K562 (cell line): Measurements from ENCODE around the gene AFF3. TPM values are rescaled to one million over a fixed set of nuclear protein-coding genes. Genes with fewer than 3 reads are reported as not detected.
A peak's percentile ranks its signal among the peaks of the same experiment; 100 is the strongest.

Experiments used
- ATAC-seq: fragments of 200-7000 bp; cut with Tn5 transposase; 3 replicates; pipeline ENCODE4 v1.9.1; 2020; ENCODE audit warnings: moderate library complexity
- BruUV-seq: library from RNA; stranded (reverse); fragments of 400-500 nt; replicated peaks from 2 replicates; lab custom pipeline; 2021; lab: Mats Ljungman, UMichigan
- CTCF ChIA-PET: fragments of 300-600 bp; formaldehyde crosslinking; extraction: SDS; loops from one replicate; lab custom pipeline; 2021; ENCODE audit warnings: low intra/inter-chr PET ratio; lab: Yijun Ruan, JAX
- POLR2A ChIA-PET: fragments of 300-600, 350-650 bp; sonication (Branson Sonifier 250); formaldehyde crosslinking; extraction: SDS; loops from one replicate; lab custom pipeline; 2021; ENCODE audit warnings: antibody characterized with exemption, inconsistent platforms; lab: Yijun Ruan, JAX
- DNase-seq, 4 experiments: peaks; one replicate each; pipeline versions ENCODE4 v3.0.0 to v3.0.0-alpha.2; 2011 to 2018; ENCODE audit warnings: low spot score in 3 of 4, mixed read lengths in 3 of 4; ENCODE audit errors: extremely low read depth in 1 of 4
- FAIRE-seq: peaks from 2 replicates; lab custom pipeline; 2011; peaks lifted over from hg19 to GRCh38; lab: Jason Lieb, UNC
- H2AFZ ChIP-seq: 2 replicates; pipeline ENCODE4 v1.6.0; 2011; ENCODE audit warnings: low read depth, low read length, control low read depth, inconsistent platforms
- H3K27ac ChIP-seq: fragments of 200-600 bp; 3 replicates; pipeline ENCODE4 v1.8.0; 2011; ENCODE audit warnings: low read depth, mild to moderate bottlenecking, control low read depth, inconsistent platforms, low read length, moderate library complexity, mixed read lengths; ENCODE audit errors: extremely low read depth
- H3K27me3 ChIP-seq, 2 experiments: fragments of 300-600 bp in 1 of 2; 2 replicates in 1 of 2; 3 replicates in 1 of 2; pipeline versions ENCODE4 v1.6.0 to v1.8.0; 2011; ENCODE audit warnings: inconsistent platforms in 2 of 2, low read length in 2 of 2, mild to moderate bottlenecking in 1 of 2, mixed read lengths in 1 of 2, moderate library complexity in 1 of 2; ENCODE audit not compliant: control insufficient read depth in 2 of 2, insufficient read depth in 2 of 2
- H3K36me3 ChIP-seq: fragments of 300-600 bp; 3 replicates; pipeline ENCODE4 v1.8.0; 2011; ENCODE audit warnings: mild to moderate bottlenecking, low read length, inconsistent platforms; ENCODE audit not compliant: control insufficient read depth, insufficient read depth
- H3K4me1 ChIP-seq, 2 experiments: fragments of 200-600 bp in 1 of 2; replicated peaks in 1 of 2; 2 replicates in 1 of 2; 3 replicates in 1 of 2; pipeline versions ENCODE4 v1.5.1 to v1.8.0; 2011; ENCODE audit warnings: inconsistent platforms in 2 of 2, low read length in 2 of 2, mild to moderate bottlenecking in 1 of 2, mixed read lengths in 1 of 2, moderate library complexity in 1 of 2; ENCODE audit not compliant: control insufficient read depth in 2 of 2, insufficient read depth in 2 of 2
- H3K4me2 ChIP-seq: 2 replicates; pipeline ENCODE4 v1.6.1; 2011; ENCODE audit warnings: low read length, control low read depth, inconsistent platforms, mixed read lengths; ENCODE audit not compliant: insufficient read depth
- H3K4me3 ChIP-seq: fragments of 200-600 bp; sonication (generic), shearing (Covaris generic); 2 replicates; pipeline ENCODE4 v1.5.1; 2016; ENCODE audit warnings: control low read depth, inconsistent platforms
- H3K79me2 ChIP-seq: fragments of 200-600 bp; 3 replicates; pipeline ENCODE4 v1.8.0; 2011; ENCODE audit warnings: low read length, inconsistent platforms; ENCODE audit not compliant: control insufficient read depth, insufficient read depth
- H3K9ac ChIP-seq, 2 experiments: 2 replicates each; pipeline versions ENCODE4 v1.6.0 to v1.6.1; 2011; ENCODE audit warnings: low read depth in 2 of 2, low read length in 2 of 2, control low read depth in 1 of 2, inconsistent platforms in 1 of 2, mild to moderate bottlenecking in 1 of 2, mixed read lengths in 1 of 2; ENCODE audit not compliant: insufficient read depth in 1 of 2
- H3K9me1 ChIP-seq: one replicate; pipeline ENCODE4 v1.6.0; 2011; ENCODE audit warnings: inconsistent platforms, mild to moderate bottlenecking, low read length, moderate library complexity; ENCODE audit not compliant: control insufficient read depth, insufficient read depth
- H3K9me3 ChIP-seq: replicated peaks from 2 replicates; pipeline ENCODE4 v1.5.1; 2011; ENCODE audit warnings: low read depth, low read length, inconsistent platforms; ENCODE audit not compliant: control insufficient read depth, insufficient read depth
- H4K20me1 ChIP-seq: replicated peaks from 2 replicates; pipeline ENCODE4 v1.6.1; 2011; ENCODE audit warnings: low read length, inconsistent platforms, mixed read lengths; ENCODE audit not compliant: control insufficient read depth, insufficient read depth
- BRD9 ChIP-seq: fragments of 450-650 bp; IDR thresholded peaks from 2 replicates; pipeline ENCODE4 v1.6.1; 2018; ENCODE audit warnings: low read depth; ENCODE audit not compliant: partially characterized antibody
- HSF4 ChIP-seq: fragments of 250-450 bp; sonication (Bioruptor Pico); IDR thresholded peaks from 2 replicates; pipeline ENCODE4 v2.1.2; 2022; ENCODE audit warnings: mild to moderate bottlenecking, moderate library complexity, borderline replicate concordance
- KLF16 ChIP-seq: IDR thresholded peaks from 2 replicates; pipeline ENCODE4 v1.6.1; 2016; ENCODE audit warnings: antibody characterized with exemption
- RBM22 ChIP-seq: fragments of 200-400 bp; formaldehyde crosslinking; IDR thresholded peaks from 2 replicates; pipeline ENCODE4 v1.6.1; 2018; ENCODE audit warnings: low read length, low read depth; ENCODE audit not compliant: poor library complexity, severe bottlenecking
- TCF7 ChIP-seq: sonication (generic); IDR thresholded peaks from 2 replicates; pipeline ENCODE4 v1.6.1; 2016; ENCODE audit warnings: antibody characterized with exemption, borderline replicate concordance
- ZFP36 ChIP-seq: fragments of 150-350 bp; IDR thresholded peaks from 2 replicates; pipeline ENCODE4 v1.6.1; 2018; ENCODE audit warnings: low read length, low read depth; ENCODE audit not compliant: partially characterized antibody
- WGBS: fragments of 100-300 bp; shearing (Covaris generic); methylation state at CpG from one replicate; pipeline ENCODE4 v1.1.6; 2016; ENCODE audit warnings: low coverage, mixed read lengths; ENCODE audit not compliant: insufficient coverage; ENCODE audit errors: missing lambda C conversion rate; 5-methylcytosine and 5-hydroxymethylcytosine counted together
- in situ Hi-C: fragments of 300-500 bp; cut with MboI; formaldehyde crosslinking; loops from 4 replicates; pipeline ENCODE4 v1.15.0; 2018; ENCODE audit warnings: inconsistent platforms, mixed read lengths
- intact Hi-C: fragments of 100-400 bp; cut with micrococcal nuclease; formaldehyde crosslinking; loops from 2 replicates; pipeline ENCODE4 v1.14.2; 2022
- polyA plus RNA-seq, 8 experiments: library from polyadenylated mRNA; depleted of rRNA in 4 of 8; stranded (reverse) in 5 of 8; unstranded in 3 of 8; fragments of >200 nt; fragmentation: Nextera tagmentation in 2 of 8; fragmentation: Illumina TruSeq in 1 of 8; extraction: Ambion mirVana in 2 of 8; extraction: Trizol in 1 of 8; gene quantifications; 2 replicates each; pipeline versions ENCODE4 v1.2.1 to v1.2.3, GENCODE V29; 2011 to 2014; ENCODE audit warnings: inconsistent platforms in 1 of 8, missing spikeins in 1 of 8
- total RNA-seq, 7 experiments: library from RNA; depleted of rRNA in 6 of 7; stranded (reverse); fragments of >200 nt in 6 of 7; fragmentation: Illumina TruSeq in 2 of 7; extraction: Trizol in 2 of 7; gene quantifications; 2 replicates each; pipeline versions ENCODE4 v1.2.1 to v1.2.3, GENCODE V29; 2011 to 2021; ENCODE audit warnings: low replicate concordance in 1 of 7
- TF ChIP-seq, protein P1 (sequence below), 3 experiments: IDR thresholded peaks in 2 of 3; conservative IDR thresholded peaks in 1 of 3; 2 replicates each; pipeline ENCODE4 v1.5.1; 2011 to 2012; ENCODE audit warnings: low read length in 3 of 3, mild to moderate bottlenecking in 3 of 3, control low read depth in 2 of 3, improper control_type of control experiment in 1 of 3, inconsistent platforms in 1 of 3, low read depth in 1 of 3, mixed read lengths in 1 of 3, moderate library complexity in 1 of 3; ENCODE audit not compliant: insufficient read depth in 2 of 3
- TF ChIP-seq, protein P2 (sequence below): fragments of 250-450 bp; sonication (Bioruptor Pico); IDR thresholded peaks from 2 replicates; pipeline ENCODE4 v1.5.0; 2020; ENCODE audit warnings: mild to moderate bottlenecking
- TF ChIP-seq, protein P3 (sequence below): fragments of 250-450 bp; sonication (Bioruptor Pico); IDR thresholded peaks from 2 replicates; pipeline ENCODE4 v1.5.0; 2021; ENCODE audit warnings: mild to moderate bottlenecking, borderline replicate concordance

AFF3 gene
- total and polyA plus RNA-seq, 9 of the 15 experiments (the other 6 are each of a cell fraction or from before 2014, with no cell fraction given) = 0.02 to 0.11 TPM; not detected in 7

DNA sequence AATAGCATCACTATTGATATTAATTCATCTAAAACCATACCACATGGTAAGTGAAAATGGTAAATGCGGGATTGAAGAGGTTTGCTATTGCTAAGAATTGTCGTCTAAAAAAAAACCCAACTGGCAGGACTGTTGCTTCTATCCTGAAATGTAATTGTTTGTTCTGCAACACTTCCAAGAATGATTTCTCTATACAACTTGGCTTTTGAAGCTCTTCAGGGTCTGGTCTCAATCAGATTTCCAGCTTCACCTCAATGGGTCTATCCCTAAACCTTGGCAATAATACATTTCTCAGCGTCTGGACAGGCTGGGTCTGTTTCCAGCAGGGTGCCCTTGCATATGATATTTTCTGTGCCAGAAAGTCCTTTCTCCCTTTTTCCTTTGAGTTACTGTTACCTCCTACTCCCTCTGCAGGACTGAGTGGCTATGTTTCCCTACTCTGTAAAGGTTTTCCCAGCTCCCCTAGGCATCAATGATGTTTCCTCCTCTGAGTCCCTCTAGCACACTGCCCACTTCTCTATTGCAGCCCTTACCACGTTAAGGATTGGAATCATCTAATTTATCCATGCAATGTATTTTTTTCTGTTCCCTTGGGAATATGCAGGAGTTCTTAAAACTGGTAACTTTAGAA lies 534.4 kb downstream of the AFF3 start:
- Histone ChIP-seq H2AFZ (peak overlapping the region; percentile 46), H3K4me2 (no peak overlapping the region), H3K4me1 (peaks cover 0 to 13% of the 10 kb centered on the region in 2 experiments; a peak in 3 of 5 replicates), H3K27me3 (no peaks in the 10 kb centered on the region), H3K9me3 (no peaks in the 10 kb centered on the region), H3K79me2 (no peaks in the 10 kb centered on the region), H3K36me3 (no peaks in the 10 kb centered on the region), H4K20me1 (no peaks in the 10 kb centered on the region), H3K9ac (no peak overlapping the region), H3K4me3 (no peak overlapping the region), H3K9me1 (no peaks in the 10 kb centered on the region), H3K27ac (no peak overlapping the region)
- BruUV-seq = no TSS peak
- TF ChIP-seq, protein P1, sequence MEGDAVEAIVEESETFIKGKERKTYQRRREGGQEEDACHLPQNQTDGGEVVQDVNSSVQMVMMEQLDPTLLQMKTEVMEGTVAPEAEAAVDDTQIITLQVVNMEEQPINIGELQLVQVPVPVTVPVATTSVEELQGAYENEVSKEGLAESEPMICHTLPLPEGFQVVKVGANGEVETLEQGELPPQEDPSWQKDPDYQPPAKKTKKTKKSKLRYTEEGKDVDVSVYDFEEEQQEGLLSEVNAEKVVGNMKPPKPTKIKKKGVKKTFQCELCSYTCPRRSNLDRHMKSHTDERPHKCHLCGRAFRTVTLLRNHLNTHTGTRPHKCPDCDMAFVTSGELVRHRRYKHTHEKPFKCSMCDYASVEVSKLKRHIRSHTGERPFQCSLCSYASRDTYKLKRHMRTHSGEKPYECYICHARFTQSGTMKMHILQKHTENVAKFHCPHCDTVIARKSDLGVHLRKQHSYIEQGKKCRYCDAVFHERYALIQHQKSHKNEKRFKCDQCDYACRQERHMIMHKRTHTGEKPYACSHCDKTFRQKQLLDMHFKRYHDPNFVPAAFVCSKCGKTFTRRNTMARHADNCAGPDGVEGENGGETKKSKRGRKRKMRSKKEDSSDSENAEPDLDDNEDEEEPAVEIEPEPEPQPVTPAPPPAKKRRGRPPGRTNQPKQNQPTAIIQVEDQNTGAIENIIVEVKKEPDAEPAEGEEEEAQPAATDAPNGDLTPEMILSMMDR (IDR thresholded peaks at IDR 0.05 in 2 of 3, conservative IDR thresholded peaks at IDR 0.05 in 1 of 3; ENCODE audit: insufficient read depth in 2 of 3, low read depth in 1 of 3, low read length in 3 of 3) = peak in 2 of 3 experiments; percentile 14 to 15; a peak in 1 of 6 replicates
- no peak for TF ChIP-seq KLF16
- FAIRE-seq (no peak), ATAC-seq (peak; percentile 44; the same call in 2 of the 3 replicates), DNase-seq (no peak)
- intact Hi-C loops (no loop called here), in situ Hi-C loops (no loop called here)
- POLR2A ChIA-PET = interaction anchor here (0.7 kb wide), 1 partner anchor 93 kb away, joined by 3 read pairs; no protein-coding TSS in a partner anchor
- WGBS = 18% methylated on average over 4 of the region's 4 CpGs
- CTCF ChIA-PET = no interaction called here

DNA sequence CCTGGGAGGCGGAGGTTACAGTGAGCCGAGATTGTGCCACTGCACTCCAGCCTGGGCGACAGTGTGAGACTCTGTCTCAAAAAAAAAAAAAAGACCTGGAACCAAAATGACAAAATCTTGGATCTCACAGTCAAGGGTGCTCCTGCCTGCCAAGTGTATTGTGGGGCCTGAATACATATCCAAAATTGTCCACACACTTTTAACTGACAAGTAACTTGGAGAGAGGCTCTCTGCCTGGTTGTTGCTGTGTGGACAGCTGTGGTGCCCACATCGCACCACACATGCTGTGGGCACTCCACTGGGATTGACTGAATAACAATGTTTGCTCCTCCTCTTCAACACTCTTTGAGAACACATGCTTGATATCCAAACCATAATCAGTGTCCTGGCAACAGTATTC lies 534.9 kb downstream of the AFF3 start:
- no peaks in the 10 kb centered on the region for H3K79me2 ChIP-seq
- ATAC-seq (no peak), DNase-seq (no peak), FAIRE-seq (no peak)
- no peak overlapping the region for H3K4me3 ChIP-seq
- 36% methylated on average over 1 of the region's 4 CpGs for WGBS
- no peak overlapping the region for H3K27ac ChIP-seq
- H2AFZ ChIP-seq = no peak overlapping the region
- H3K9me1 ChIP-seq = no peaks in the 10 kb centered on the region
- H3K4me2 ChIP-seq = no peak overlapping the region
- no peaks in the 10 kb centered on the region for H3K9me3 ChIP-seq
- H4K20me1 ChIP-seq = no peaks in the 10 kb centered on the region
- intact Hi-C loops (no loop called here), in situ Hi-C loops (no loop called here)
- CTCF ChIA-PET = no interaction called here
- no peaks in the 10 kb centered on the region for H3K27me3 ChIP-seq
- POLR2A ChIA-PET = no interaction called here
- no TSS peak for BruUV-seq
- peaks cover 0 to 13% of the 10 kb centered on the region in 2 experiments; a peak in 2 of 5 replicates for H3K4me1 ChIP-seq
- no peaks in the 10 kb centered on the region for H3K36me3 ChIP-seq
- H3K9ac ChIP-seq = no peak overlapping the region
- TF ChIP-seq, protein P2, sequence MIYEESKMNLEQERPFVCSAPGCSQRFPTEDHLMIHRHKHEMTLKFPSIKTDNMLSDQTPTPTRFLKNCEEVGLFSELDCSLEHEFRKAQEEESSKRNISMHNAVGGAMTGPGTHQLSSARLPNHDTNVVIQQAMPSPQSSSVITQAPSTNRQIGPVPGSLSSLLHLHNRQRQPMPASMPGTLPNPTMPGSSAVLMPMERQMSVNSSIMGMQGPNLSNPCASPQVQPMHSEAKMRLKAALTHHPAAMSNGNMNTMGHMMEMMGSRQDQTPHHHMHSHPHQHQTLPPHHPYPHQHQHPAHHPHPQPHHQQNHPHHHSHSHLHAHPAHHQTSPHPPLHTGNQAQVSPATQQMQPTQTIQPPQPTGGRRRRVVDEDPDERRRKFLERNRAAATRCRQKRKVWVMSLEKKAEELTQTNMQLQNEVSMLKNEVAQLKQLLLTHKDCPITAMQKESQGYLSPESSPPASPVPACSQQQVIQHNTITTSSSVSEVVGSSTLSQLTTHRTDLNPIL (CRISPR knock-in tag) = no peak
- TF ChIP-seq, protein P3, sequence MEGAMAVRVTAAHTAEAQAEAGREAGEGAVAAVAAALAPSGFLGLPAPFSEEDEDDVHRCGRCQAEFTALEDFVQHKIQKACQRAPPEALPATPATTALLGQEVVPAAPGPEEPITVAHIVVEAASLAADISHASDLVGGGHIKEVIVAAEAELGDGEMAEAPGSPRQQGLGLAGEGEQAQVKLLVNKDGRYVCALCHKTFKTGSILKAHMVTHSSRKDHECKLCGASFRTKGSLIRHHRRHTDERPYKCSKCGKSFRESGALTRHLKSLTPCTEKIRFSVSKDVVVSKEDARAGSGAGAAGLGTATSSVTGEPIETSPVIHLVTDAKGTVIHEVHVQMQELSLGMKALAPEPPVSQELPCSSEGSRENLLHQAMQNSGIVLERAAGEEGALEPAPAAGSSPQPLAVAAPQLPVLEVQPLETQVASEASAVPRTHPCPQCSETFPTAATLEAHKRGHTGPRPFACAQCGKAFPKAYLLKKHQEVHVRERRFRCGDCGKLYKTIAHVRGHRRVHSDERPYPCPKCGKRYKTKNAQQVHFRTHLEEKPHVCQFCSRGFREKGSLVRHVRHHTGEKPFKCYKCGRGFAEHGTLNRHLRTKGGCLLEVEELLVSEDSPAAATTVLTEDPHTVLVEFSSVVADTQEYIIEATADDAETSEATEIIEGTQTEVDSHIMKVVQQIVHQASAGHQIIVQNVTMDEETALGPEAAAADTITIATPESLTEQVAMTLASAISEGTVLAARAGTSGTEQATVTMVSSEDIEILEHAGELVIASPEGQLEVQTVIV (CRISPR knock-in tag) = no peak
- TF ChIP-seq TCF7 = no peak
- TF ChIP-seq HSF4 (CRISPR knock-in tag) = no peak
- no peak for TF ChIP-seq BRD9
- TF ChIP-seq ZFP36 = no peak
- no peak for TF ChIP-seq RBM22
